HEK293 (cell line): ENCODE data around the gene SART3.

Experiments used
- CTCF ChIA-PET: fragments of 350-600 bp; formaldehyde crosslinking; extraction: SDS; loops from one replicate; lab custom pipeline; 2021; ENCODE audit warnings: antibody characterized with exemption; lab: Yijun Ruan, JAX
- POLR2A ChIA-PET: fragments of 300-600 bp; formaldehyde crosslinking; extraction: SDS; loops from one replicate; lab custom pipeline; 2020; ENCODE audit warnings: antibody characterized with exemption, inconsistent platforms; lab: Yijun Ruan, JAX
- H3K27ac ChIP-seq: fragments of 200-500 bp; sonication (Bioruptor generic); 2 replicates; pipeline ENCODE4 v1.5.1; 2014; ENCODE audit warnings: low read depth, low read length, control low read depth, inconsistent platforms; ENCODE audit errors: extremely low read depth
- H3K36me3 ChIP-seq, 2 experiments: fragments of 200-500 bp in 1 of 2; sonication (Bioruptor generic) in 1 of 2; 1 replicate in 1 of 2; 2 replicates in 1 of 2; pipeline ENCODE4 v1.5.1; 2014 to 2017; ENCODE audit warnings: inconsistent platforms in 2 of 2, low read length in 2 of 2; ENCODE audit not compliant: control insufficient read depth in 2 of 2, insufficient read depth in 1 of 2
- H3K4me1 ChIP-seq: fragments of 200-500 bp; sonication (Bioruptor generic); 2 replicates; pipeline ENCODE4 v1.5.1; 2014; ENCODE audit warnings: mild to moderate bottlenecking, low read length, inconsistent platforms; ENCODE audit not compliant: control insufficient read depth, insufficient read depth
- H3K4me3 ChIP-seq: 2 replicates; pipeline ENCODE4 v1.5.1; 2011; ENCODE audit warnings: low read depth, mild to moderate bottlenecking, control low read depth, low read length, moderate library complexity
- H3K9me3 ChIP-seq: fragments of 200-500 bp; sonication (Bioruptor generic); 2 replicates; pipeline ENCODE4 v1.5.1; 2014; ENCODE audit warnings: low read depth, low read length, inconsistent platforms; ENCODE audit not compliant: control insufficient read depth, insufficient read depth
- EGR2 ChIP-seq: fragments of 450-650 bp; formaldehyde crosslinking; IDR thresholded peaks from 2 replicates; pipeline ENCODE4 v1.5.1; 2016; ENCODE audit warnings: low read depth, missing biosample characterization, missing genetic modification characterization
- IKZF3 ChIP-seq: fragments of 450-650 bp; IDR thresholded peaks from 2 replicates; pipeline ENCODE4 v1.5.0; 2018; ENCODE audit warnings: missing biosample characterization, mild to moderate bottlenecking, missing genetic modification characterization, moderate library complexity
- KLF16 ChIP-seq: fragments of 450-650 bp; formaldehyde crosslinking; IDR thresholded peaks from 2 replicates; pipeline ENCODE4 v1.5.1; 2017; ENCODE audit warnings: missing biosample characterization, missing genetic modification characterization
- PRDM1 ChIP-seq: fragments of 450-650 bp; formaldehyde crosslinking; IDR thresholded peaks from 2 replicates; pipeline ENCODE4; 2016; ENCODE audit warnings: missing biosample characterization, missing genetic modification characterization
- PRDM10 ChIP-seq: fragments of 450-650 bp; formaldehyde crosslinking; IDR thresholded peaks from 2 replicates; pipeline ENCODE4 v1.5.1; 2016; ENCODE audit warnings: missing biosample characterization, missing genetic modification characterization
- RBAK ChIP-seq: fragments of 450-650 bp; formaldehyde crosslinking; IDR thresholded peaks from 2 replicates; pipeline ENCODE4 v1.5.1; 2016; ENCODE audit warnings: missing biosample characterization, missing genetic modification characterization
- SP7 ChIP-seq: fragments of 450-650 bp; formaldehyde crosslinking; IDR thresholded peaks from 2 replicates; pipeline ENCODE4 v1.5.1; 2016; ENCODE audit warnings: missing biosample characterization, missing genetic modification characterization
- TCF7L2 ChIP-seq: IDR thresholded peaks from 2 replicates; pipeline ENCODE4 v1.6.1; 2011; ENCODE audit warnings: low read depth, mild to moderate bottlenecking, inconsistent platforms, low read length, moderate library complexity, borderline replicate concordance
- YY1 ChIP-seq: fragments of 450-650 bp; formaldehyde crosslinking; IDR thresholded peaks from 2 replicates; pipeline ENCODE4 v1.5.1; 2018; ENCODE audit warnings: missing biosample characterization, missing genetic modification characterization
- YY2 ChIP-seq: fragments of 450-650 bp; formaldehyde crosslinking; IDR thresholded peaks from 2 replicates; pipeline ENCODE4 v1.5.1; 2016; ENCODE audit warnings: missing biosample characterization, missing genetic modification characterization
- ZBTB11 ChIP-seq: fragments of 450-650 bp; formaldehyde crosslinking; conservative IDR thresholded peaks from 2 replicates; pipeline ENCODE4 v1.5.1; 2016; ENCODE audit warnings: low read depth, missing biosample characterization, missing genetic modification characterization
- ZNF112 ChIP-seq: fragments of 450-650 bp; formaldehyde crosslinking; IDR thresholded peaks from 2 replicates; pipeline ENCODE4 v1.5.0; 2017; ENCODE audit warnings: missing biosample characterization, missing genetic modification characterization
- ZNF138 ChIP-seq: fragments of 450-650 bp; formaldehyde crosslinking; IDR thresholded peaks from 2 replicates; pipeline ENCODE4 v1.5.1; 2016; ENCODE audit warnings: missing biosample characterization, missing genetic modification characterization, borderline replicate concordance
- ZNF16 ChIP-seq: fragments of 450-650 bp; formaldehyde crosslinking; IDR thresholded peaks from 2 replicates; pipeline ENCODE4 v1.5.1; 2016; ENCODE audit warnings: low read depth, missing biosample characterization, missing genetic modification characterization
- ZNF174 ChIP-seq: fragments of 450-650 bp; formaldehyde crosslinking; IDR thresholded peaks from 2 replicates; pipeline ENCODE4 v1.5.0; 2017; ENCODE audit warnings: missing biosample characterization, mild to moderate bottlenecking, missing genetic modification characterization
- ZNF175 ChIP-seq: fragments of 450-650 bp; formaldehyde crosslinking; IDR thresholded peaks from 2 replicates; pipeline ENCODE4 v1.5.1; 2016; ENCODE audit warnings: missing biosample characterization, missing genetic modification characterization
- ZNF239 ChIP-seq: fragments of 450-650 bp; formaldehyde crosslinking; IDR thresholded peaks from 2 replicates; pipeline ENCODE4 v1.5.1; 2016; ENCODE audit warnings: missing biosample characterization, missing genetic modification characterization
- ZNF274 ChIP-seq, 2 experiments: fragments of 200-500 bp in 1 of 2; fragments of 450-650 bp in 1 of 2; sonication (Bioruptor generic) in 1 of 2; formaldehyde crosslinking in 1 of 2; IDR thresholded peaks; 2 replicates each; pipeline versions ENCODE4 v1.5.1 to v1.6.1; 2014 to 2016; ENCODE audit warnings: borderline replicate concordance in 1 of 2, inconsistent platforms in 1 of 2, low read length in 1 of 2, missing biosample characterization in 1 of 2, missing genetic modification characterization in 1 of 2
- ZNF426 ChIP-seq: fragments of 450-650 bp; formaldehyde crosslinking; IDR thresholded peaks from 2 replicates; pipeline ENCODE4 v1.5.1; 2017; ENCODE audit warnings: missing biosample characterization, missing genetic modification characterization, mild to moderate bottlenecking, inconsistent platforms, moderate library complexity
- ZNF501 ChIP-seq: fragments of 450-650 bp; formaldehyde crosslinking; IDR thresholded peaks from 2 replicates; pipeline ENCODE4 v1.5.1; 2016; ENCODE audit warnings: missing biosample characterization, missing genetic modification characterization
- ZNF560 ChIP-seq: fragments of 450-650 bp; formaldehyde crosslinking; IDR thresholded peaks from 2 replicates; pipeline ENCODE4 v1.5.1; 2017; ENCODE audit warnings: missing biosample characterization, missing genetic modification characterization, borderline replicate concordance
- ZNF600 ChIP-seq: fragments of 450-650 bp; formaldehyde crosslinking; IDR thresholded peaks from 2 replicates; pipeline ENCODE4 v1.5.1; 2016; ENCODE audit warnings: missing biosample characterization, missing genetic modification characterization
- ZNF623 ChIP-seq: fragments of 450-650 bp; formaldehyde crosslinking; IDR thresholded peaks from 2 replicates; pipeline ENCODE4 v1.5.1; 2016; ENCODE audit warnings: missing biosample characterization, missing genetic modification characterization
- TF ChIP-seq, protein P1 (sequence below): fragments of 450-650 bp; formaldehyde crosslinking; IDR thresholded peaks from 2 replicates; pipeline ENCODE4 v1.5.1; 2016; ENCODE audit warnings: missing biosample characterization, missing genetic modification characterization

SART3 gene

DNA sequence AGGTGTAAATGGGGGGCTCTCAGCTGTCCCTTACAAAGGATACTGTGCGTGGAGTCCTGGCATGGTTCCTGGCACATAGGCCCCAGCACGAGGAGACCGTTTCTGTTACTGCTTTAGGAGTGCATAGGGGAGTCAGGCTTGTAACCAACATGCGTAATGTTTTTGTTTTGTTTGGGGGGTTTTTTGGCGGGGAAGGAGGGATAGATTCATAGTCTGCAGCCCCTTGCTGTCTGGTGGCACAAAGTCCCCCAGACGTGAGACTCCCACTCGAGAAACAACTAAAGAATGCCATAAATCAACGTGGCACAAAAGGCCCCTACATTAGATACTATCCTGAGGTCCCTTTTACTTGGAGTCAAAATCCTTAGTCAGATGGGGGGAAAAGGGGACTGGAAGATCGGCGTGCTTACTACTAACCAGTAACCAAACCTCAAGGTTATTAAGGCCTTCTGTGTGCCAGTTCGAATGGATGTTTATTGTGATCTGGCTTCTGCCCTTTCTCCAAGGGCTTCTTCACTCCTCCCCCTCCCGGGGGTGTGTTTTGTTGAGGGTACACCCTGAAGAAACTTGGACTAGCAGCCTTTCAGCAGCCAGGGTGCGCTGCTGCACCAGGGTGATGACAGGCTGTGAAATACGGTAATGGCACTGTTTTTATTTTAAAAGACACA lies 2.3 kb upstream of the SART3 start (continued):
- TF ChIP-seq ZBTB11 (tag by site-specific recombination) (0 out of 2 replicates have a peak, but pooled peaks have one; percentile 11), KLF16 (tag by site-specific recombination) (no peak), PRDM10 (tag by site-specific recombination) (peak; percentile 87), PRDM1 (tag by site-specific recombination) (no peak), SP7 (tag by site-specific recombination) (peak; percentile 26), RBAK (tag by site-specific recombination) (no peak)

DNA sequence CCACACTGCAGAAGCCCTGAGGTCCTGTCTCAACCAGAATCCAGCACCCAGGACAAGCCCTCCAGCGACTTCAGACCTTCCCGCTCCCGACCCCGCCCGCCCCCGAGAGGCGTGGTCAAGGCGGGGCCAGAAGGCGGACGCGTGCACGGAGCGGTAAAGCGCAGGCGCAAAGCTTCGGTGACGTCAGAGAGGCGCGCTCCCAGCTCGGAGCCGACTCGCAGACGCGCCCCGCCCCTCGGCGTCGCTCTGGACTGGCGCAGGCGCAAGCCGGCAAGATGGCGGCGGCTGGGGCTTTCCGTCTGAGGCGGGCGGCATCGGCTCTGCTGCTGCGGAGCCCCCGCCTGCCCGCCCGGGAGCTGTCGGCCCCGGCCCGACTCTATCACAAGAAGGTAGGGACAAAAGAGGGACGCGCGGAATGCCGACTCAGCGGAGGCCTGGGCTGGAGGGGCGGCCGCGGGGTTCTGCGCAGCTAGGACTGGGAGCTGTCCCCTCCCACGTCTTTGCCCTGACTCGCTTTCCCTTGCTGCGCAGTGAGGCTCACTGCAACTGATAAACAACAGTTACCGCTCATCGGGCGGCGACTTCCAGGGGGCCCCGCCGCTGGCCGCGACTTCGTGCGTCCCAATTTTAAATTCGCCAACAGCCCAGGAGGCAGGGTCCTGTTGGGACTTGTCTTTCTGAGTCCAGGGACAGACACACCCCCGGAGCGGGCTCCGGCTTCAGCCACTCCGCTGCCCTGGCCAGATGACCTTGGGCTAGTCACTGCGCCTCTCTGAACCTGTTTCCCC lies 1.6 kb upstream of the SART3 start, which contains the start of gene ISCU:
TSS of gene ISCU (plus strand) at position 249 of the 788 bp plus-strand sequence. CDS start at position 276, 27 bp downstream.
- H3K36me3 ChIP-seq = peaks cover 20 to 44% of the 10 kb centered on the region in 2 experiments
- no peaks in the 10 kb centered on the region for H3K9me3 ChIP-seq
- CTCF ChIA-PET = interaction anchor here (0.6 to 2.5 kb wide), 7 partner anchors 10 to 1325 kb away, joined by 3 to 20 read pairs (median 3); no protein-coding TSS in a partner anchor
- peak within 1 kb of the TSS; percentile 97 for H3K4me3 ChIP-seq
- POLR2A ChIA-PET = interaction anchor here (0.5 to 1.6 kb wide), 15 partner anchors 13 to 182 kb away, joined by 3 to 6 read pairs (median 4); partner anchors contain the start of gene FICD
- peak within 1 kb of the TSS; percentile 77 for H3K27ac ChIP-seq
- H3K4me1 ChIP-seq = 0 out of 2 replicates have a peak, but pooled peaks cover 2% of the 10 kb centered on the region
- peak; percentile 49; the same call in 1 of the 2 replicates for TF ChIP-seq EGR2
- TF ChIP-seq ZNF600 = no peak
- TF ChIP-seq ZNF623 (tag by site-specific recombination) = no peak
- peak; percentile 87 for TF ChIP-seq YY1 (tag by site-specific recombination)
- no peak for TF ChIP-seq ZNF16 (tag by site-specific recombination)
- TF ChIP-seq TCF7L2 = no peak
- no peak for TF ChIP-seq ZNF112
- TF ChIP-seq ZNF138 (tag by site-specific recombination) = no peak
- TF ChIP-seq ZNF560 (tag by site-specific recombination) = no peak
- TF ChIP-seq, protein P1, sequence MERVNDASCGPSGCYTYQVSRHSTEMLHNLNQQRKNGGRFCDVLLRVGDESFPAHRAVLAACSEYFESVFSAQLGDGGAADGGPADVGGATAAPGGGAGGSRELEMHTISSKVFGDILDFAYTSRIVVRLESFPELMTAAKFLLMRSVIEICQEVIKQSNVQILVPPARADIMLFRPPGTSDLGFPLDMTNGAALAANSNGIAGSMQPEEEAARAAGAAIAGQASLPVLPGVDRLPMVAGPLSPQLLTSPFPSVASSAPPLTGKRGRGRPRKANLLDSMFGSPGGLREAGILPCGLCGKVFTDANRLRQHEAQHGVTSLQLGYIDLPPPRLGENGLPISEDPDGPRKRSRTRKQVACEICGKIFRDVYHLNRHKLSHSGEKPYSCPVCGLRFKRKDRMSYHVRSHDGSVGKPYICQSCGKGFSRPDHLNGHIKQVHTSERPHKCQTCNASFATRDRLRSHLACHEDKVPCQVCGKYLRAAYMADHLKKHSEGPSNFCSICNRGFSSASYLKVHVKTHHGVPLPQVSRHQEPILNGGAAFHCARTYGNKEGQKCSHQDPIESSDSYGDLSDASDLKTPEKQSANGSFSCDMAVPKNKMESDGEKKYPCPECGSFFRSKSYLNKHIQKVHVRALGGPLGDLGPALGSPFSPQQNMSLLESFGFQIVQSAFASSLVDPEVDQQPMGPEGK (tag by site-specific recombination) = peak; percentile 55
- TF ChIP-seq YY2 = peak; percentile 72
- no peak for TF ChIP-seq ZNF175 (tag by site-specific recombination)
- TF ChIP-seq ZNF426 (tag by site-specific recombination) = no peak
- TF ChIP-seq ZNF501 = no peak
- TF ChIP-seq ZNF174 = no peak
- TF ChIP-seq ZNF274 (IDR thresholded peaks at IDR 0.05; ENCODE audit: low read length) = no peak
- no peak for TF ChIP-seq ZNF274 (tag by site-specific recombination; IDR thresholded peaks at IDR 0.05; ENCODE audit: borderline replicate concordance)
- no peak for TF ChIP-seq IKZF3 (tag by site-specific recombination)
- no peak for TF ChIP-seq ZNF239 (tag by site-specific recombination)
